ENCODE data around the gene SHH.

The SHH gene

DNA sequence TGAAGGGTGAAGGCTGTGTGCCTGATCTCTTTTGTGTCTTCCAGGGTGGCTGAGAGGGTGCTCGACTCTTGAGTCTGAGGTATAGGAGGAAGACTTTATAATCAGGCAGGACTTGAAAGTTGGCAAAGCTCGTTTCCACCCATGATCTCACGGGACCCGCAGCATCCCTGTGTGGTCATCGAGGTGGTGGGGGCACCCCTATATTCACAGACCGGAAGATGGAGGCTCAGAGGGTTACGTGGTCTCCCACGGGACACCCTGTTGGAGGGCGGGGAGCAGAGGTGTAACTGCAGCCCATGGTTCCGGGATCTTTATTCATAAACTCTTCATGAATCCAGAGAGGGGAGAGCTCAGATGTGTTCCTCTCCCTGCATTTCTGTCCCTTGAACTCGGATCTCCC is 9.6 kb upstream of the SHH start:
- Histone ChIP-seq H3K36me3 (replicated peaks; ENCODE audit: insufficient read depth, low read length) (no peaks in the 10 kb centered on the region), H3K79me2 (ENCODE audit: low read length) (no peaks in the 10 kb centered on the region), H3F3A (ENCODE audit: insufficient read depth, low read length) (no peaks in the 10 kb centered on the region), H3K4me2 (ENCODE audit: low read depth, low read length) (no peak overlapping the region), H3K27ac (ENCODE audit: low read length) (no peak overlapping the region), H3K9me3 (replicated peaks; ENCODE audit: insufficient read depth, low read length) (no peaks in the 10 kb centered on the region), H3K4me1 (ENCODE audit: low read length) (no peaks in the 10 kb centered on the region), H3K27me3 (replicated peaks; ENCODE audit: insufficient read depth, low read length) (peaks cover 94% of the 10 kb centered on the region), H3K9me2 (replicated peaks; ENCODE audit: insufficient read depth, low read length) (no peaks in the 10 kb centered on the region), H2AFZ (ENCODE audit: low read length) (no peak overlapping the region), H4K20me1 (ENCODE audit: insufficient read depth, low read length) (no peaks in the 10 kb centered on the region), H3K9ac (ENCODE audit: low read length) (no peak overlapping the region), H3K4me3 (ENCODE audit: low read length) (no peak overlapping the region)
- TF ChIP-seq EZH2 (optimal IDR thresholded peaks at IDR 0.05; ENCODE audit: low read depth, low read length) (no peak), EZH2phosphoT487 (IDR thresholded peaks at IDR 0.05; ENCODE audit: low read length) (no peak)
- TF ChIP-seq, protein P1, sequence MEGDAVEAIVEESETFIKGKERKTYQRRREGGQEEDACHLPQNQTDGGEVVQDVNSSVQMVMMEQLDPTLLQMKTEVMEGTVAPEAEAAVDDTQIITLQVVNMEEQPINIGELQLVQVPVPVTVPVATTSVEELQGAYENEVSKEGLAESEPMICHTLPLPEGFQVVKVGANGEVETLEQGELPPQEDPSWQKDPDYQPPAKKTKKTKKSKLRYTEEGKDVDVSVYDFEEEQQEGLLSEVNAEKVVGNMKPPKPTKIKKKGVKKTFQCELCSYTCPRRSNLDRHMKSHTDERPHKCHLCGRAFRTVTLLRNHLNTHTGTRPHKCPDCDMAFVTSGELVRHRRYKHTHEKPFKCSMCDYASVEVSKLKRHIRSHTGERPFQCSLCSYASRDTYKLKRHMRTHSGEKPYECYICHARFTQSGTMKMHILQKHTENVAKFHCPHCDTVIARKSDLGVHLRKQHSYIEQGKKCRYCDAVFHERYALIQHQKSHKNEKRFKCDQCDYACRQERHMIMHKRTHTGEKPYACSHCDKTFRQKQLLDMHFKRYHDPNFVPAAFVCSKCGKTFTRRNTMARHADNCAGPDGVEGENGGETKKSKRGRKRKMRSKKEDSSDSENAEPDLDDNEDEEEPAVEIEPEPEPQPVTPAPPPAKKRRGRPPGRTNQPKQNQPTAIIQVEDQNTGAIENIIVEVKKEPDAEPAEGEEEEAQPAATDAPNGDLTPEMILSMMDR (IDR thresholded peaks at IDR 0.05; ENCODE audit: low read length): no peak
- DNase-seq: peak; percentile 5

DNA sequence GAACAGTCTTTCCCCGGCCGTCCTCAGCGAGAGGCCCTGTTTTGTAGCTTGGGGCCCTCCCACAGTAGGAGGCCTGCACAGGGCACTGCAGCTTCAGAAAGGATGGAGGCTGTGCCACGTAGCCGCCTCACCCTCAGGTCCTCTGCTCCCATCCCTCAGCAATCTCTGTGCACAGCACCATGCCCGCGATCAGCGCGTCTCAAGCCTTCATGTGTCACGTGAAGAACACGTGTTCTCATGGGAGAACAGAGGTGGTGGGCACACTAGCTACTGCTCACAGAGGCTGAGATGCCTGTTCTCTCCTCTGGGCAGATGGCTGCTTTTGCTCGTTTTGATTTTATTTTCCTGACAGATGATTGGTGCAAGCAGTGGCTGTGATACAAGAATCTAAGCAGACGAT is 8.5 kb upstream of the SHH start:
- no peak overlapping the region for H3K27ac ChIP-seq (ENCODE audit: low read length)
- no peaks in the 10 kb centered on the region for H3K79me2 ChIP-seq (ENCODE audit: low read length)
- H3K36me3 ChIP-seq (replicated peaks; ENCODE audit: insufficient read depth, low read length): no peaks in the 10 kb centered on the region
- H3K4me1 ChIP-seq (ENCODE audit: low read length): no peaks in the 10 kb centered on the region
- H3K9me3 ChIP-seq (replicated peaks; ENCODE audit: insufficient read depth, low read length): no peaks in the 10 kb centered on the region
- H2AFZ ChIP-seq (ENCODE audit: low read length): no peak overlapping the region
- H3K4me2 ChIP-seq (ENCODE audit: low read depth, low read length): no peak overlapping the region
- TF ChIP-seq EZH2phosphoT487 (IDR thresholded peaks at IDR 0.05; ENCODE audit: low read length) (no peak), EZH2 (optimal IDR thresholded peaks at IDR 0.05; ENCODE audit: low read depth, low read length) (no peak)
- TF ChIP-seq, protein P1 (IDR thresholded peaks at IDR 0.05; ENCODE audit: low read length): no peak
- H3K27me3 ChIP-seq (replicated peaks; ENCODE audit: insufficient read depth, low read length): peaks cover 92% of the 10 kb centered on the region
- no peaks in the 10 kb centered on the region for H3K9me2 ChIP-seq (replicated peaks; ENCODE audit: insufficient read depth, low read length)
- H3F3A ChIP-seq (ENCODE audit: insufficient read depth, low read length): no peaks in the 10 kb centered on the region
- no peak overlapping the region for H3K9ac ChIP-seq (ENCODE audit: low read length)
- no peaks in the 10 kb centered on the region for H4K20me1 ChIP-seq (ENCODE audit: insufficient read depth, low read length)
- peak; percentile 5 for DNase-seq
- H3K4me3 ChIP-seq (ENCODE audit: low read length): no peak overlapping the region

- TF ChIP-seq EZH2phosphoT487 (IDR thresholded peaks at IDR 0.05; ENCODE audit: low read length): no peak
- TF ChIP-seq, protein P1 (IDR thresholded peaks at IDR 0.05; ENCODE audit: low read length): no peak
- TF ChIP-seq EZH2 (optimal IDR thresholded peaks at IDR 0.05; ENCODE audit: low read depth, low read length): no peak
- Histone ChIP-seq H4K20me1 (ENCODE audit: insufficient read depth, low read length) (no peaks in the 10 kb centered on the region), H3K27me3 (replicated peaks; ENCODE audit: insufficient read depth, low read length) (peaks cover 91% of the 10 kb centered on the region), H3K4me3 (ENCODE audit: low read length) (no peak overlapping the region), H3K9me3 (replicated peaks; ENCODE audit: insufficient read depth, low read length) (no peaks in the 10 kb centered on the region), H3K9me2 (replicated peaks; ENCODE audit: insufficient read depth, low read length) (no peaks in the 10 kb centered on the region), H3F3A (ENCODE audit: insufficient read depth, low read length) (no peaks in the 10 kb centered on the region), H3K79me2 (ENCODE audit: low read length) (no peaks in the 10 kb centered on the region), H3K9ac (ENCODE audit: low read length) (no peak overlapping the region), H3K36me3 (replicated peaks; ENCODE audit: insufficient read depth, low read length) (no peaks in the 10 kb centered on the region), H3K4me1 (ENCODE audit: low read length) (no peaks in the 10 kb centered on the region), H3K4me2 (ENCODE audit: low read depth, low read length) (no peak overlapping the region), H2AFZ (ENCODE audit: low read length) (no peak overlapping the region), H3K27ac (ENCODE audit: low read length) (no peak overlapping the region)
- DNase-seq: peak; percentile 1
These were observed 8.0 kb upstream of the SHH start for GRCh38 chr7:155820246-155820645.

All from MM.1S (cell line).